GM19463 (cell line): Measurements from ENCODE around the gene OVAAL.

Experiments
- ATAC-seq: cut with Tn5 transposase; IDR thresholded peaks from one replicate; pipeline ENCODE4 v1.9.1; 2021; ENCODE audit warnings: mild to moderate bottlenecking, moderate library complexity; ENCODE audit not compliant: unreplicated experiment

The OVAAL gene

DNA sequence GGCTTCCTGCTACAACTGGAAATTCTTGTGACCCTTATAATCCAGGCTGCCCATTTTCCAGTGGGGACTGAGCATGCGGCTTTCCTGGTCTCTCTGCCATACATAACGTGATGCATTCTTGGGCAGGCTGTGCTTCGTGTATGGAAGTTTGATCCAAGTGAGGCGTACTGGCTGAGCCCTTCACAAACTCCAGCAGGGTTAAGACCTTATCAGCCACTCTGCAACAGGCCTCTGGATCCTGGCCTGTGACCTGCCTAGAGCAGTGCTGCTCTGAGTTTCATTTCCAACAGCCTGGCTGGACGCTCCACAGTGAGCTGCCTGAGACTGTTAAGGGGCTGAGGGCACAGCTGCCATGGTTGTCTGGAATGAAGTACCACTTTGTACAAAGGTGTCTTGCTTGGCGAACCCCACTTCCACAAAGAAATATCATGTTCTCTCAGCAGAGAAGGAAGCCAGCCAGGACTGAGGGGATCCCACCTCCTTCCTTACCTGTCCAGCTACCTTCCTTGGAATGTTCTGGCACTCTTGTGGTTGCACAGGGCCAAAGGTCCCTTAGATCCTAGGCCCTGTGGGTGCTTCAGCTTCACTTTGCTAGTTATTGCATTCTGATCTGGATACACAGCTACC, 44.6 kb downstream of the OVAAL start:
- ATAC-seq: no peak

GRCh38 chr1:180603850-180604226, 45.1 kb downstream of the OVAAL start:
- no peak for ATAC-seq

DNA sequence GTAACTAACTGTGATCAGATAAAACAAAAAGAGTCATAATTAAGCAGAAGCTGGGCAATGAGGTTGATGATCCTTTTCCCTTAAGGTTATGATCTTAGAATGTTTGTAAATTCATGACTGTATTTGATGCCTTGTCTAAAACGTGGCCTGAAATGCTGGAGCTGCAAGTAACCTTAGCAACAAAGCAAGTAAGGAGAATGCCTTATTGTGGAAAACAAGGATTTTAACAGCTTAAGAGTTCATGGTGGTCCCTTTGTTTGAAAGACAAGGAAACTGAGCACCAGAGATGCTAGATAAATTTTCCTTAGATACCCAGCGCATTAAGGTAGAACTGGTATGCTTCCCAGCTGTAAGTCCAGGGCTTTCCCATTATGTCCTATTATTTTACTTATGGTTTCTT, 47.4 kb downstream of the OVAAL start:
- no peak for ATAC-seq

DNA sequence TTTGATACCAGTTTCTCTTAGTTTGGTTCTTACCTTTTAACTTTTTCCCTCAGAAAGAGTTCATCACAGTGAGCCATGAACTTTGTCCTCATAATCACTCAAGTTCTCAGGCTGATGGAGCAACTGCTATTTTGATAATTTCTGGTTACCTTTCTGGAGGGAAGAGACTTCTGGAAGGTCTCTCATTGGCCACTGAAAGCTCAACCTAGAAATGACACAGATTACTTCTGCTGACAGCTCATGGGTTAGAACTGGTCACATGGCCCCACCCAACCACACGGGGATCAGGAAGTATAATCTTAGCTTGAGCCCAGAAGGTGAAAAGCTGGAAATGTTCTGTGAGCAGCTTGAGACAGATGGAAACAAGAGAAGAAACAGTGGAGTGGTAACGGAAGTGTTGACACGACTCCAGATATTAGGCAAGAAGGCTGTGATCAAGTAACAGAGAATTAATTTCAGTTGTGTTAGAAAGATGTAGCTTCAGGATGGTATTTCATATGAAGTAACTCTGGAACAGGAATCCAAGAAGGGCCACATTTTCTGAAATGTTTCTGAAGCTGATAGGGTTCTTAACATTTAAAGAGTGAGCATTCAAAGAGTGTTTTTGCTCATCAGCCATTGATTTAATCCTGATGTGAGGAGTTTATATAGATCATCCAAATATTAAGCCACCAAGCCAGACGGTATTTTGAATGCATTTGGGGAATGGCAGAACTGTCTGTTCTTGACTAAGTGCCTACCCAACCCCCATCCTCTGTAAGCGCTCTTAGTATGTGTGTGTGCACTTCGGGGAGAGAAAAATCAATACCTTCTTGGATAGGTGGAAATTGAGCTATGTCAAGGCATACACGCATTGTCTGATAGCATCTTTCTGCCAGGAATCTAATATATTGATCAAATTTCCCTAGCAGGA, 51.1 kb downstream of the OVAAL start:
- no peak for ATAC-seq

- ATAC-seq: no peak
Observed at GRCh38 chr1:180610556-180611015, 51.8 kb downstream of the OVAAL start.

- ATAC-seq: no peak
Observed at GRCh38 chr1:180611016-180611930, 52.5 kb downstream of the OVAAL start.

- ATAC-seq: no peak
Observed at GRCh38 chr1:180612632-180613031, 53.9 kb downstream of the OVAAL start.

DNA sequence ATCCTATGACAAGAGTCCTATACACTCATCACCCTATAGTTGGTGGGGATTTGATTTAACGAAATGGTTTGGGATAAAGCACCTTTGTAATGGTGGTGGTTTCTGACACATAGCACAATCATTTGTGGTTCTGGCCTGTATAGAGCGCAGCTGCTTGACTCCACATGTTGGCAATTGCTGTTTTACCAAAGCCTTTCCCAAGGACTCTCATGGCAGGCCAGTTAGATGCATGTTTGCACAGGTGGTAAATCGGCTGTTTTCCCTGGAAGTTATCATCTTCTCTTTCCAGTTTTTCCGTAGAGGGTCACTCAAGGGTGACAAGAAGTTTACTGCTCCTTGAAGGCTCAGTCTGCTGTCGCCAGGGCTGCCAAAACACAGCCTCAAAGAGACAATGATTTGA, 56.0 kb downstream of the OVAAL start:
- ATAC-seq: no peak

DNA sequence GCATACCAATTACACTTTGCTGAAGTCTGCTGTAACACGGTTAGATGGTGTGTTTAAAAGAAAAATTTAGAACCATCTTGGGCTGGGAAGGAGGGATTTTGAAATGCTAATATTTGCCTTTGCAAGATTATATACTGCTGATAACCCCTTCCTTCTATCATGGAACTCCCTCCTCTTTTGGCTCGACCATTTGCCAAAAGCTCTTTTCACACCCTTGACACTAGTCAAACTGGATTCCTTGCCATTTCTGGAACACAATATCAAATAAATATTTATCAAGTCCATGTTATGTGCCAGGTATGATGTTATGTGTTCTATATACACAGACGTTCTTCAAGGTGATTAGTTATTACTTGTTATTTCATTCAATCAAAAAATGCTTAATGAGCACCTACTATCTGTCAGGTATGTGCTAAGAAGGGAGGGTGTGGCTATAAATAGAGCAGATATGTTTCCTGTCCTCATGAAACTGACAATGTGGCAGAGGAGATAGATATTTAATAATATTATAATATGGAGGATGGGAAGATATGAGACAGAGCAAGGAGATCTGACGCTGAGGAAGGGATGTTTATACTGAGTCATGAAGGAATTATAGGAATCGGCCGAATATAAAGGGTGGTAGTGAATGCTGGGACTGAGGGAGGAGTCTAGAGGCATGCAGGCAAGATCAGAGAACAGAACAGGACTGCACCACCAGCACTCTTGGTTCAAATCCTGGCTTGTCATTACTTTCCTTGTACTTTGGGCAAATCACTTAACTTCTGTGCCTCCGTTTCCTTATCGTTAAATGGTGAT, 56.9 kb downstream of the OVAAL start:
- ATAC-seq: no peak
